Tracheal epithelial cell (primary cell): ENCODE results near the gene CCL24. TPM values are rescaled to one million over a fixed set of nuclear protein-coding genes. Genes with fewer than 3 reads are reported as not detected.

Experiments used
- total RNA-seq: library from RNA; depleted of rRNA; stranded (reverse); fragments of >200 nt; gene quantifications from 2 replicates; pipeline ENCODE4 v1.2.1, GENCODE V29; 2014

The CCL24 gene
- total RNA-seq: not detected in 2 replicates

GRCh38 chr7:75813781-75814236, at the start of gene CCL24:
Gene CCL24 (minus strand): TSS chr7:75813806. CDS start chr7:75813715, 91 bp downstream.

GRCh38 chr7:75772081-75773077, 41.2 kb downstream of the CCL24 start, which contains the start of gene CCL26:
Gene CCL26 (minus strand): TSS chr7:75772211. CDS start chr7:75772176, 35 bp downstream.

Other genes with a start within 250 kb of the CCL24 start
- gene HIP1, start 74.9 kb downstream of the CCL24 start, total RNA-seq: 3.6 and 5.8 TPM in 2 replicates
- gene CCL26, start 41.6 kb downstream of the CCL24 start, total RNA-seq: not detected in 2 replicates
- 15.1 and 23.6 TPM in 2 replicates for gene RHBDD2, start 65.2 kb upstream of the CCL24 start, total RNA-seq
- 120 and 129 TPM in 2 replicates for gene POR, start 101.3 kb upstream of the CCL24 start, total RNA-seq
- 14.5 and 27.3 TPM in 2 replicates for gene TMEM120A, start 180.8 kb upstream of the CCL24 start, total RNA-seq
- gene STYXL1, start 234.2 kb upstream of the CCL24 start, total RNA-seq: 35.0 and 50.8 TPM in 2 replicates
- gene MDH2, start 234.3 kb upstream of the CCL24 start, total RNA-seq: 46.7 and 56.5 TPM in 2 replicates